Left colon (tissue), 2 donors: Measurements from ENCODE around the gene ADAMTS7. TPM values are rescaled to one million over a fixed set of nuclear protein-coding genes. Genes with fewer than 3 reads are reported as not detected.
"Not testable (repeated sequence)": the region's sequence is repeated elsewhere in the genome, so short reads cannot be mapped to it uniquely, and the experiment has no call there.

ENCODE experiments used
- ATAC-seq: fragments of 200-7000 bp; cut with Tn5 transposase; one replicate; pipeline ENCODE4 v1.9.1; 2020; ENCODE audit warnings: mild to moderate bottlenecking, moderate library complexity
- DNase-seq, 2 donors: peaks; one replicate each; pipeline ENCODE4 v3.0.0-alpha.2; 2020
- intact Hi-C, 2 donors: fragments of 100-400 bp; cut with DNase I in 1 of 2; cut with micrococcal nuclease in 1 of 2; formaldehyde crosslinking; loops; one replicate each; pipeline versions ENCODE4 v1.11.2 to v1.14.0; 2022; cut with DNase I, micrococcal nuclease
- total RNA-seq, 2 donors: library from RNA; stranded (reverse); fragmentation: NEBNext Ultra II Directional; extraction: Animal tissue kit (Norgen Biotek cat#: 25700); gene quantifications; one replicate each; pipeline ENCODE4 v1.2.1, GENCODE V29; 2021
- donor health status: DM: no; HTN: no; CAD: no.
- donor health status: DM: yes; HTN: yes; CAD: no.

Gene ADAMTS7
- total RNA-seq, 2 donors from 2014 or later = 0.92 to 2.4 TPM

GRCh38 chr15:78771020-78771419 lies 40.2 kb downstream of the ADAMTS7 start:
- DNase-seq, ATAC-seq: not testable (repeated sequence)
- intact Hi-C loops = loop anchor here in 1 of 2 donors (10.0 kb wide), 1 partner anchor 796 kb away; no protein-coding TSS in a partner anchor

DNA sequence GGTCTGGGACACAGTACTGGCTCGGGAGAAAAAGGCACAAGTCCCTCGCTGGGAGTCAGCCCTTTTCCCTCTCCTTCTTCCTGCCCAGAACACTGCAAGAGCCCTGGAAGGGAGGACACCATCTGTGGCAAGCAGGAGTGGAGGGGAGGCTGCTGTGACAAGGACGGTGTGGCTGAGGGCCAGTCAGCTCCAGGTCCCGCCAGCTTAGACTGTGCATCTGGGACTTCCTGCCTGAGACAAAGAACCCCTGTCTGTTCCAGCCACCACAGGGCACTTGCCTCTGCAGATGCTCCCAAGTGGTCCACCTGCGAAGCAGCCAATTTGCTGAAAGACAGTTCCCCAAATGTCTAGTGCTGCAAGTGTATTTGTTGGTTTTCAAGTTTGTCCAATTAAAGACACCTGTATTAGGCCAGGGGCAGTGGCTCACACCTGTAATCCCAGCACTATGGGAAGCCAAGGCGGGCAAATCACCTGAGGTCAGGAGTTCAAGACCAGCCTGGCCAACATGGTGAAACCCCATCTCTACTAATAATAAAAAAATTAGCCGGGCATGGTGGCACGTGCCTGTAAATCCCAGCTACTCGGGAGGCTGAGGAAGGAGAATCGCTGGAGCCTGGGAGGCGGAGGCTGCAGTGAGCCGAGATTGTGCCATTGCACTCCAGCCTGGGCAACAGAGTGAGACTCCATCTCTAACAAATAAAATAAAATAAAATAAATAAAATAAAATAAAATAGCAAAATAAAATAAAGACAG lies 41.6 kb downstream of the ADAMTS7 start:
- intact Hi-C loops = loop anchor here in 1 of 2 donors (10.0 kb wide), 1 partner anchor 795 kb away; no protein-coding TSS in a partner anchor
- not testable (repeated sequence) for ATAC-seq
- DNase-seq = peak in 1 of 2 donors; percentile 5

- DNase-seq = peak in 1 of 2 donors; percentile 16
- ATAC-seq = no peak
- intact Hi-C loops = no loop called here
Observed at GRCh38 chr15:78768531-78769408, 42.5 kb downstream of the ADAMTS7 start.

DNA sequence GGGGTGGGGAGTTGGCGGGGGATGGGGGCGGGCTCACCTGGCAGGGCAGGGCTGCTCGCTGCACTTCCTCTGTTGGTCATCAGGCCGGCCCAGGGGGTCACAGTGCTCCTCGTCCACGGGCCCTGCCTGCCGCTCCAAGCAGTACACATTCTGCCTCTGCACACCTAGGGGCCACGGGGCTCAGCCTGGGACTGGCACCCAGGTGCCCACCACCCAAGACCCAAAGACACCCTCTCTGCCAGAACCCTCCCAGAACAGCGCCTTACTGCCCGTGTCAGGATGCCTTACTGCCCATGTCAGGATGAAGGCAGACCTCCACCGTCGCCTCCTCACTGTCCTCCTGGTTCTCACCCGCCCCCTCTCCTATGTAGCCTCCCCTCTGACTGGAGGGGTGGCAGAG lies 43.2 kb downstream of the ADAMTS7 start:
- intact Hi-C loops = no loop called here
- ATAC-seq (no peak), DNase-seq (peak in 1 of 2 donors; percentile 17)

- ATAC-seq = no peak
- intact Hi-C loops = no loop called here
- DNase-seq = peak in 1 of 2 donors; percentile 15
Observed at GRCh38 chr15:78767331-78767951, 43.8 kb downstream of the ADAMTS7 start.

GRCh38 chr15:78766641-78767071 lies 44.6 kb downstream of the ADAMTS7 start:
- DNase-seq = peak in 1 of 2 donors; percentile 10
- intact Hi-C loops, ATAC-seq: not testable (repeated sequence)

DNA sequence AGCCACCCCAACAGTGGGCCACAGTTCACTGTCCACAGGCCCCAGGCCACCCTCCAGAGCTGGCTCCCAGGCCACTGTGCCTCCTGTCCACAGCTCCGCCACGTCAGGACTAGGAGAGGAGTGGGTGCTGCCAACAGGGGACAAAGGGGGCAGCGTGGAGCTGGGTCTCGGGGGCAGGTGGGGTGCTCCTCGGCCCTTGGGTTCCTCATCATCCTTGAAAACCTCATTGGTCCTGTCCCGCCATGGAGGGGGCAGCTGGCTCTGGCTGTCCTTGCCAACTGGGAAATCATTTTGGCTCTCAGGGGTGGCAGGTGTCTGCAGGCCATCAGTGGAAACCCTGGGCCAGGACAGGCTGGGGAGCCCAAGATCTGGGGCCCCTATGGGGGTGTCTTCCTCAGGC lies 45.2 kb downstream of the ADAMTS7 start:
- ATAC-seq (no peak), DNase-seq (peak in 1 of 2 donors; percentile 17)
- intact Hi-C loops = no loop called here

GRCh38 chr15:78765154-78765860 lies 46.0 kb downstream of the ADAMTS7 start:
- ATAC-seq, intact Hi-C loops: not testable (repeated sequence)
- peak in 1 of 2 donors; percentile 4 for DNase-seq

DNA sequence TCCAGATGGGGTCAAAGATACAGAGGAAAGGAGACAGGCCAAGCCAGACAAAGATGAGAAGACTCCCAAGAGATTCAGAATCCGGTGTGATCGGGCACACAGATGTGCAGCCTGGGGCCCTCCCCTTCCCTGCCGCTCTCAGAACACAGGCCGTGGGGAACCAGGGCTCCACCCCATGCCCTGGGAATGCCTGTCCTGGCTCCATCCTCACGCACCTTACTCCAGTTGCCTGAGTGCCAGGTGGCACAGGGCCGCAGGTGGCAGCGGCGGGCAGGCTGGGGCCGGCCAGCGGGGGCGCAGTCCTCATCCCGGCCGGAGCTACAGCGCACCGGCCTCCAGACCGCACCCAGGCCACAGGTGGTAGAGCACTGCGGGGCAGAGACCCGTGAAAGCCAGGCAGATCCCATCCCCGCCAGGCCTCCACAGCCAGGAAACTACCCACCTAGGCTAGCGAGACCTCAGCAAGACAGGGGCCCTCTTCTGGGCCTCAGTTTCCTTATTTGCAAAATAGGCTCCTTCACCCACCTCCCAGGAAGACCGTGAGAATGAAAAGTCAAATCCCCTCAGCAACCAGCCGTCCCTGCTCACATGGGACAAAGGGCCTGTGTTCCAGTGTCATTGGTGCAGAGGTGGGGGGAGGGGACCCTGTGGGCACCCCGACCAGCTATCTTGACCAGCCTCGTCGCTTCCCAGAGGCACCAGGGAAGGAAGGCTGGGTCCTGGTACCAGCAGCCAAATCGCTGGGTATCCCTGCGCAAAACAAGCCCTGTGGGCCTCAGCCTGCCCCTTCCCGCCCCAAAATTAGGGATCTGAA lies 46.7 kb downstream of the ADAMTS7 start:
- ATAC-seq (peak; percentile 64), DNase-seq (peak in 1 of 2 donors; percentile 15)
- intact Hi-C loops = not testable (repeated sequence)

DNA sequence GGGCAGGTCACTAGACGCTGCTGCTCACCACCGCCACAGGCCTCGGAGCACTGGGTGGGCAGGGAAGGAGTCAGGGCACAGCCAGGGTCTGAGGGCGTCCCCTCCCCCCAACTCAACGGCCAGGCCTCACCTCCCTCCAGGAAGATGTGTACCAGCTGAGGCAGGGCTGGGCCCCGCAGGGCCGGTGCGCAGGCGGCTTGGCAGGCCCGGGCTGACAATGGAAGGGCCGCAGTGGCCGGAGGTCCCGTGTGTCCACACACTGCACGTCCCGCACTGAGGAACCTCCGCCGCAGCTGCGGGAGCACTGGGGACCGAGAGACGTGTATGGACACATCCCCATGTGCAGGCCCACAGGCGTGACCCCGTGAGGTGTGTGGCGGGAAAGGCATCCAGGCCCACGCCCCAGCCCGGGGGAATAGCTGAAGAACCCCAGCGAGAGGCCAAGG lies 47.4 kb downstream of the ADAMTS7 start:
- DNase-seq (peak in 1 of 2 donors; percentile 12), ATAC-seq (no peak)
- intact Hi-C loops = no loop called here

GRCh38 chr15:78762985-78763795 lies 48.1 kb downstream of the ADAMTS7 start:
- intact Hi-C loops = no loop called here
- no peak for ATAC-seq
- DNase-seq = peak in 1 of 2 donors; percentile 14

DNA sequence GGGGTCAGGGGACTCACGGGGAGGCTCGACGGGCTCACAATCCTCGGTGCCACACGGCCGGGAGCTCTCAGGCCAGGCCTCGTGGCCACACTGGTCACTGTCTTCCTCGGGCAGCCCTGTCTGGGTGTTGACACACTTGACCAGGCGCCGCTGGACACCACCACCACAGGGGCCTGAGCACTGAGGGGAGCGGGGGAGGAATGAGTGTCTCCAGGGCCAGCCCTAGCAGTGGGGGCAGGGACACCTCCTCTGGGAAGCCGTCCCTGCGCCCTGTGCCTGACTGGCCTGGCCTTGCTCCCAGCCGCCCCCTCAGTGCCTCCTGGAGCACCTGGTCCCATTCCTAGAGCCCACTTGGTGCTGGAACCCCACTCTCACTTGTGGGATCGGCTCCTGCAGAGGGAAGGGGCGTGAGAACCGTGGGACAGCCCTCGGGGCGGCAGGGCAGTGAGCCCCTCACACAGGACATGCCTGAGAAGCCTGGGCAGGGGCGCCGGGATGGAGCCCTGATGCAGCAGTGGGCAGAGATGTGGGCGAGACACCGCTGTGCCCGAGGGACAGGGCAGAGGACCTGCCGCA lies 48.8 kb downstream of the ADAMTS7 start:
- DNase-seq = peak in 1 of 2 donors; percentile 19
- intact Hi-C loops, ATAC-seq: not testable (repeated sequence)

- ATAC-seq = no peak
- intact Hi-C loops = no loop called here
- no peak for DNase-seq
Observed at GRCh38 chr15:78761891-78762385, 49.3 kb downstream of the ADAMTS7 start.

GRCh38 chr15:78761475-78761874 lies 49.8 kb downstream of the ADAMTS7 start:
- peak; percentile 37 for ATAC-seq
- intact Hi-C loops = not testable (repeated sequence)
- DNase-seq = peak; percentile 44 to 56

GRCh38 chr15:78761020-78761419 lies 50.2 kb downstream of the ADAMTS7 start:
- ATAC-seq (no peak), DNase-seq (peak in 1 of 2 donors; percentile 21)
- intact Hi-C loops = no loop called here
